ENCODE results near the gene POM121C. TPM values are rescaled to one million over a fixed set of nuclear protein-coding genes. Genes with fewer than 3 reads are reported as not detected.
A peak's percentile ranks its signal among the peaks of the same experiment; 100 is the strongest.
"Not testable (repeated sequence)": the region's sequence is repeated elsewhere in the genome, so short reads cannot be mapped to it uniquely, and the experiment has no call there.

The POM121C gene
- total and polyA plus RNA-seq, 2 donors (not counting 1 experiment from before 2014, with no cell fraction given) = 27.0 to 78.3 TPM

DNA sequence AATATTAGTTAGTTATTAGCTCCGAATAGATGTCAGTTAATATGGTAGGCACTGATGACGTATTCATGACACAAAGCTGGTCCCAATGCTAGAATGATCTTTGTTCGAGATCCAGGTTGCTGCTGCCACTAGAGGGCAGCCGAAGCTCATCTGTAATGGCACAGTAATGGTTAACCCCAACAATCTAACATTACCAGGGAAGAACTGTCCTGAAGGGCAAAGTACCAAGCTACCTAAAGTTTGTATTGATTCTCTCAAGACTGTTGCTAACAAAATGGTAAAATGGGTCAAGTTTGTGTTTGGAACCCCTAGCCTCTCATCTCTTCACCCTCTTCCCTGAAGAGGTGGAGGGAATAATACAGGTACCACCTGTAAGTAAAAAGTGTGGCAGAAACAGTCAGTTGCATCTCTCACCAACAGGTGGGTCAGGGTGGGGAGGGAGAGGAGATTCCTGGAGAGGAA lies 33.6 kb downstream of the POM121C start:
- H3K4me3 ChIP-seq (ENCODE audit: control extremely low read depth in 1 of 5, extremely low read depth in 1 of 5, insufficient read depth in 1 of 5, low read depth in 2 of 5, low read length in 4 of 5); H3K4me2 ChIP-seq (replicated peaks; ENCODE audit: low read depth, low read length, poor library complexity, severe bottlenecking); intact Hi-C loops (cut with micrococcal nuclease); H3K9me3 ChIP-seq (ENCODE audit: control extremely low read depth in 1 of 3, control insufficient read depth in 2 of 3, insufficient read depth in 1 of 3, low read length in 2 of 3); H3K27ac Mint-ChIP-seq; H3K9me3 Mint-ChIP-seq (ENCODE audit: insufficient read depth); H3K27ac ChIP-seq (ENCODE audit: low read length in 2 of 2); H3K27me3 ChIP-seq (replicated peaks in 1 of 4; ENCODE audit: control extremely low read depth in 1 of 4, control insufficient read depth in 3 of 4, insufficient read depth in 4 of 4, low read length in 3 of 4); H3K79me2 ChIP-seq (ENCODE audit: control insufficient read depth, insufficient read depth, low read length); H3K9ac ChIP-seq (ENCODE audit: low read length); H3K36me3 ChIP-seq (replicated peaks in 1 of 2; ENCODE audit: control extremely low read depth in 1 of 2, control insufficient read depth in 1 of 2, extremely low read depth in 1 of 2, insufficient read depth in 2 of 2, low read length in 1 of 2); H2AFZ ChIP-seq (ENCODE audit: insufficient read depth, low read depth, low read length, poor library complexity, severe bottlenecking); H3K4me3 Mint-ChIP-seq; POLR2A ChIA-PET; H4K20me1 ChIP-seq (ENCODE audit: control insufficient read depth, insufficient read depth, low read length, poor library complexity, severe bottlenecking); H3K4me1 Mint-ChIP-seq; H3K27me3 Mint-ChIP-seq; H3K4me1 ChIP-seq (ENCODE audit: control insufficient read depth in 2 of 2, insufficient read depth in 2 of 2, low read length in 2 of 2): not testable (repeated sequence)
- peak; percentile 81 for ATAC-seq (ENCODE audit: low read depth)
- TF ChIP-seq, protein P1, sequence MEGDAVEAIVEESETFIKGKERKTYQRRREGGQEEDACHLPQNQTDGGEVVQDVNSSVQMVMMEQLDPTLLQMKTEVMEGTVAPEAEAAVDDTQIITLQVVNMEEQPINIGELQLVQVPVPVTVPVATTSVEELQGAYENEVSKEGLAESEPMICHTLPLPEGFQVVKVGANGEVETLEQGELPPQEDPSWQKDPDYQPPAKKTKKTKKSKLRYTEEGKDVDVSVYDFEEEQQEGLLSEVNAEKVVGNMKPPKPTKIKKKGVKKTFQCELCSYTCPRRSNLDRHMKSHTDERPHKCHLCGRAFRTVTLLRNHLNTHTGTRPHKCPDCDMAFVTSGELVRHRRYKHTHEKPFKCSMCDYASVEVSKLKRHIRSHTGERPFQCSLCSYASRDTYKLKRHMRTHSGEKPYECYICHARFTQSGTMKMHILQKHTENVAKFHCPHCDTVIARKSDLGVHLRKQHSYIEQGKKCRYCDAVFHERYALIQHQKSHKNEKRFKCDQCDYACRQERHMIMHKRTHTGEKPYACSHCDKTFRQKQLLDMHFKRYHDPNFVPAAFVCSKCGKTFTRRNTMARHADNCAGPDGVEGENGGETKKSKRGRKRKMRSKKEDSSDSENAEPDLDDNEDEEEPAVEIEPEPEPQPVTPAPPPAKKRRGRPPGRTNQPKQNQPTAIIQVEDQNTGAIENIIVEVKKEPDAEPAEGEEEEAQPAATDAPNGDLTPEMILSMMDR (IDR thresholded peaks at IDR 0.05) = peak; percentile 60
- DNase-seq = peak; percentile 18
- CTCF ChIA-PET = interaction anchor here (0.6 to 1.8 kb wide), 3 partner anchors 306 to 840 kb away, joined by 3 to 4 read pairs (median 4); no protein-coding TSS in a partner anchor
- WGBS (ENCODE audit: insufficient coverage) = no CpG with 5 or more reads among the region's 4 CpGs

DNA sequence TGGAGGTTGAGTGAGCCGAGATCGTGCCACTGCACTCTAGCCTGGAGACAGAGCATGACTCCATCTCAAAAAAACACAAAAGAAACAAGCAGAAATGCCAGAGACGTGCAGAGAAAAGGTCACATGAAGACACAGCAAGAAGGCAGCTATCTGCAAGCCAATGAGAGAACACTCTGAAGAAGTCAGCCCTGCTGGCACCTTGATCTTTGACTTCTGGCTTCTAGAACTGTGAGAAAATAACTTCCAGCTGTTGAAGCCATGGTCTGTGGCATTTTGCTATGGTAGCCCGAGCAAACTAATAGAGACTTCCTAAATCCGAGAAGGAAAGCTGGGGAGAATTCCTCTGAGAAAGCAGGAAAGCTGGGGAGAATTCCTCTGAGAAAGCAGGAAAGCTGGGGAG lies 36.2 kb downstream of the POM121C start:
- ATAC-seq (ENCODE audit: low read depth); H3K9me3 Mint-ChIP-seq (ENCODE audit: insufficient read depth); H3K79me2 ChIP-seq (ENCODE audit: control insufficient read depth, insufficient read depth, low read length); H3K4me3 Mint-ChIP-seq; H4K20me1 ChIP-seq (ENCODE audit: control insufficient read depth, insufficient read depth, low read length, poor library complexity, severe bottlenecking); H3K27ac ChIP-seq (ENCODE audit: low read length in 2 of 2); H3K4me1 Mint-ChIP-seq; POLR2A ChIA-PET; H3K4me3 ChIP-seq (ENCODE audit: control extremely low read depth in 1 of 5, extremely low read depth in 1 of 5, insufficient read depth in 1 of 5, low read depth in 2 of 5, low read length in 4 of 5); H3K27ac Mint-ChIP-seq; DNase-seq; H3K4me2 ChIP-seq (replicated peaks; ENCODE audit: low read depth, low read length, poor library complexity, severe bottlenecking); H2AFZ ChIP-seq (ENCODE audit: insufficient read depth, low read depth, low read length, poor library complexity, severe bottlenecking); H3K9me3 ChIP-seq (ENCODE audit: control extremely low read depth in 1 of 3, control insufficient read depth in 2 of 3, insufficient read depth in 1 of 3, low read length in 2 of 3); H3K27me3 Mint-ChIP-seq; H3K9ac ChIP-seq (ENCODE audit: low read length); H3K36me3 ChIP-seq (replicated peaks in 1 of 2; ENCODE audit: control extremely low read depth in 1 of 2, control insufficient read depth in 1 of 2, extremely low read depth in 1 of 2, insufficient read depth in 2 of 2, low read length in 1 of 2); H3K4me1 ChIP-seq (ENCODE audit: control insufficient read depth in 2 of 2, insufficient read depth in 2 of 2, low read length in 2 of 2); intact Hi-C loops (cut with micrococcal nuclease); H3K27me3 ChIP-seq (replicated peaks in 1 of 4; ENCODE audit: control extremely low read depth in 1 of 4, control insufficient read depth in 3 of 4, insufficient read depth in 4 of 4, low read length in 3 of 4): not testable (repeated sequence)
- CTCF ChIA-PET = interaction anchor here (1.2 kb wide), 1 partner anchor 313 kb away, joined by 3 read pairs; no protein-coding TSS in a partner anchor
- no CpG with 5 or more reads among the region's 5 CpGs for WGBS (ENCODE audit: insufficient coverage)

DNA sequence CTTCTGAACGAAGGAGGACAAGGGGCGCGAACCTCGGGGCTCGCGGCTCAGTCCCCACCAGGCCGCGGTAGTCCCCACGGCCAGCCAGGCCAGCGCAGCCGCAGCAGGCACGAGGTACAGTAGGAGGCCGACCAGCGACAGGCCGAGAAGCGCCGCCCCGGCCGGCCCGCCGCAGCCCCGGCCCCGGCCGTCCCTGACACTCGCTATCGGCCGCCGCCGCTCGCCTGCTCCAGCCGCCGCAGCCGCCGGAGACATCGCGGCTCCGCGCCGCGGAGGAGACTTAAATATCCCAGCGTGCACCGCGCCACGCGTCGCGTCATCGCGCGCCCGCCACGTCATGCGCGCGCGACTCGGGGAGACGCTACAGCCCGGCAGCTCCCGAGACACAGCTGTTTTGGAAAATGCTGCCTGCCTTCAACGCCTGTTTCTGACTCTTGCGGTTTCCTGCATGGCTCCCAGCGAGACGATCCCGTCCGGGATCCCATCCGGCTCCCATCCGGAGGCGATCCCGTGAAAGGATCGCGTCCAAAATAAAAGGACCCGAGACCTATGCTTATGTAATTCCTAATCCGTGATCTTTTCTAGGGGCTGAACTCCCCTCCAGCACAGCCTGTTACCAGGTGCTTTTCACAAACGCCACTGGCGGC lies 43.5 kb downstream of the POM121C start:
- H2AFZ ChIP-seq (ENCODE audit: insufficient read depth, low read depth, low read length, poor library complexity, severe bottlenecking) = peak overlapping the region; percentile 60
- H3K9me3 Mint-ChIP-seq (ENCODE audit: insufficient read depth); POLR2A ChIA-PET; H3K4me2 ChIP-seq (replicated peaks; ENCODE audit: low read depth, low read length, poor library complexity, severe bottlenecking); H4K20me1 ChIP-seq (ENCODE audit: control insufficient read depth, insufficient read depth, low read length, poor library complexity, severe bottlenecking); H3K27me3 Mint-ChIP-seq; H3K9me3 ChIP-seq (ENCODE audit: control extremely low read depth in 1 of 3, control insufficient read depth in 2 of 3, insufficient read depth in 1 of 3, low read length in 2 of 3); intact Hi-C loops (cut with micrococcal nuclease); H3K4me1 Mint-ChIP-seq; CTCF ChIA-PET; H3K27me3 ChIP-seq (replicated peaks in 1 of 4; ENCODE audit: control extremely low read depth in 1 of 4, control insufficient read depth in 3 of 4, insufficient read depth in 4 of 4, low read length in 3 of 4); H3K4me1 ChIP-seq (ENCODE audit: control insufficient read depth in 2 of 2, insufficient read depth in 2 of 2, low read length in 2 of 2): not testable (repeated sequence)
- DNase-seq = peak; percentile 64
- H3K27ac ChIP-seq (ENCODE audit: low read length in 2 of 2) = peak overlapping the region; percentile 57 to 74
- H3K4me3 ChIP-seq (ENCODE audit: control extremely low read depth in 1 of 5, extremely low read depth in 1 of 5, insufficient read depth in 1 of 5, low read depth in 2 of 5, low read length in 4 of 5) = peak overlapping the region; percentile 21 to 64 (median 54)
- WGBS (ENCODE audit: insufficient coverage) = 0% methylated on average over 13 of the region's 76 CpGs
- peaks cover 29% of the 10 kb centered on the region for H3K79me2 ChIP-seq (ENCODE audit: control insufficient read depth, insufficient read depth, low read length)
- ATAC-seq (ENCODE audit: low read depth) = peak; percentile 90
- H3K36me3 ChIP-seq (replicated peaks in 1 of 2; ENCODE audit: control extremely low read depth in 1 of 2, control insufficient read depth in 1 of 2, extremely low read depth in 1 of 2, insufficient read depth in 2 of 2, low read length in 1 of 2) = peaks cover 0 to 22% of the 10 kb centered on the region in 2 experiments
- H3K9ac ChIP-seq (ENCODE audit: low read length) = peak overlapping the region; percentile 63
- Mint-ChIP-seq H3K4me3 (peak overlapping the region; percentile 94), H3K27ac (peak overlapping the region; percentile 92)
